ENCODE data around the gene COX7A1. TPM values are rescaled to one million over a fixed set of nuclear protein-coding genes. Genes with fewer than 3 reads are reported as not detected.
A peak's percentile ranks its signal among the peaks of the same experiment; 100 is the strongest.
"Not testable (repeated sequence)": the region's sequence is repeated elsewhere in the genome, so short reads cannot be mapped to it uniquely, and the experiment has no call there.

Gene COX7A1
- total RNA-seq, 1 experiment from 2014 or later, result not detected

- ChIA-PET POLR2A (interaction anchor here (1.6 kb wide), 1 partner anchor 55 kb away, joined by 4 read pairs; no protein-coding TSS in a partner anchor), CTCF (interaction anchor here (0.6 to 1.1 kb wide), 2 partner anchors 10 to 55 kb away, joined by 3 to 4 read pairs; no protein-coding TSS in a partner anchor)
- H3K36me3 Mint-ChIP-seq (ENCODE audit: insufficient read depth, unreplicated experiment), result peaks cover 15% of the 10 kb centered on the region
- H3K4me1 Mint-ChIP-seq (ENCODE audit: low read depth, unreplicated experiment), result no peaks in the 10 kb centered on the region
- BruUV-seq (replicated peaks), result no TSS peak
- Histone ChIP-seq H3K4me3 (ENCODE audit: low read depth, low read length) (no peak overlapping the region), H3K9me3 (peaks cover 4% of the 10 kb centered on the region; the same call in 1 of the 2 replicates), H3K4me1 (peaks cover 10% of the 10 kb centered on the region; the same call in 1 of the 2 replicates), H3K27me3 (replicated peaks; ENCODE audit: control insufficient read depth, insufficient read depth, low read length) (no peaks in the 10 kb centered on the region), H3K36me3 (ENCODE audit: control insufficient read depth, insufficient read depth, low read length) (no peaks in the 10 kb centered on the region; the same call in 1 of the 2 replicates)
- peak; percentile 24 to 55 for DNase-seq
- no peak for TF ChIP-seq CTCF (IDR thresholded peaks at IDR 0.05; ENCODE audit: insufficient read depth in 1 of 2, low read depth in 1 of 2, low read length in 1 of 2, severe bottlenecking in 1 of 2, unreplicated experiment in 1 of 2)
- intact Hi-C loops (cut with micrococcal nuclease; ENCODE audit: unreplicated experiment), result no loop called here
- peak overlapping the region; percentile 39 for H3K27ac Mint-ChIP-seq (ENCODE audit: unreplicated experiment)
- H3K9me3 Mint-ChIP-seq (ENCODE audit: unreplicated experiment), result peaks cover 10% of the 10 kb centered on the region
- no peaks in the 10 kb centered on the region for H3K27me3 Mint-ChIP-seq (ENCODE audit: insufficient read depth, unreplicated experiment)
- no peak overlapping the region for H3K4me3 Mint-ChIP-seq (ENCODE audit: unreplicated experiment)
These were observed 30.5 kb upstream of the COX7A1 start for GRCh38 chr19:36182612-36183244.

- H3K4me1 Mint-ChIP-seq (ENCODE audit: low read depth, unreplicated experiment); POLR2A ChIA-PET; H3K36me3 ChIP-seq (ENCODE audit: control insufficient read depth, insufficient read depth, low read length); H3K27me3 Mint-ChIP-seq (ENCODE audit: insufficient read depth, unreplicated experiment); DNase-seq; H3K9me3 ChIP-seq; H3K27ac Mint-ChIP-seq (ENCODE audit: unreplicated experiment); H3K4me3 Mint-ChIP-seq (ENCODE audit: unreplicated experiment); H3K4me1 ChIP-seq; intact Hi-C loops (cut with micrococcal nuclease; ENCODE audit: unreplicated experiment); BruUV-seq (replicated peaks); H3K36me3 Mint-ChIP-seq (ENCODE audit: insufficient read depth, unreplicated experiment); H3K4me3 ChIP-seq (ENCODE audit: low read depth, low read length); CTCF ChIA-PET; H3K27me3 ChIP-seq (replicated peaks; ENCODE audit: control insufficient read depth, insufficient read depth, low read length): not testable (repeated sequence)
- peaks cover 10% of the 10 kb centered on the region for H3K9me3 Mint-ChIP-seq (ENCODE audit: unreplicated experiment)
These were observed 26.8 kb upstream of the COX7A1 start for GRCh38 chr19:36179077-36179476.

- CTCF ChIA-PET, result interaction anchor here (0.6 to 5.3 kb wide), 2 partner anchors 46 to 188 kb away, joined by 3 to 24 read pairs; no protein-coding TSS in a partner anchor
- not testable (repeated sequence) for H3K4me3 ChIP-seq (ENCODE audit: low read depth, low read length); H3K27ac Mint-ChIP-seq (ENCODE audit: unreplicated experiment)
These were observed 21.6 kb upstream of the COX7A1 start for GRCh38 chr19:36173846-36174245.

GRCh38 chr19:36172852-36173251, 20.6 kb upstream of the COX7A1 start:
- DNase-seq, result no peak
- Histone ChIP-seq H3K27me3 (replicated peaks; ENCODE audit: control insufficient read depth, insufficient read depth, low read length) (no peaks in the 10 kb centered on the region), H3K4me3 (ENCODE audit: low read depth, low read length) (no peak overlapping the region), H3K9me3 (0 out of 2 replicates have a peak, but pooled peaks cover 4% of the 10 kb centered on the region), H3K36me3 (ENCODE audit: control insufficient read depth, insufficient read depth, low read length) (no peaks in the 10 kb centered on the region), H3K4me1 (peaks cover 4% of the 10 kb centered on the region; the same call in 1 of the 2 replicates)
- CTCF ChIA-PET, result interaction anchor here (0.7 to 5.3 kb wide), 2 partner anchors 9 to 45 kb away, joined by 3 to 24 read pairs; no protein-coding TSS in a partner anchor
- no peaks in the 10 kb centered on the region for H3K9me3 Mint-ChIP-seq (ENCODE audit: unreplicated experiment)
- POLR2A ChIA-PET, result no interaction called here
- intact Hi-C loops (cut with micrococcal nuclease; ENCODE audit: unreplicated experiment), result no loop called here
- H3K4me1 Mint-ChIP-seq (ENCODE audit: low read depth, unreplicated experiment), result peaks cover 7% of the 10 kb centered on the region
- H3K27ac Mint-ChIP-seq (ENCODE audit: unreplicated experiment), result no peak overlapping the region
- H3K4me3 Mint-ChIP-seq (ENCODE audit: unreplicated experiment), result no peak overlapping the region
- H3K36me3 Mint-ChIP-seq (ENCODE audit: insufficient read depth, unreplicated experiment), result no peaks in the 10 kb centered on the region
- TF ChIP-seq CTCF (IDR thresholded peaks at IDR 0.05; ENCODE audit: insufficient read depth in 1 of 2, low read depth in 1 of 2, low read length in 1 of 2, severe bottlenecking in 1 of 2, unreplicated experiment in 1 of 2), result no peak
- no peaks in the 10 kb centered on the region for H3K27me3 Mint-ChIP-seq (ENCODE audit: insufficient read depth, unreplicated experiment)
- no TSS peak for BruUV-seq (replicated peaks)

More at GRCh38 chr19:36173846-36174245, 21.6 kb upstream of the COX7A1 start:
- H3K4me1 Mint-ChIP-seq (ENCODE audit: low read depth, unreplicated experiment); POLR2A ChIA-PET; H3K9me3 ChIP-seq; H3K9me3 Mint-ChIP-seq (ENCODE audit: unreplicated experiment); H3K4me3 Mint-ChIP-seq (ENCODE audit: unreplicated experiment); intact Hi-C loops (cut with micrococcal nuclease; ENCODE audit: unreplicated experiment); H3K36me3 Mint-ChIP-seq (ENCODE audit: insufficient read depth, unreplicated experiment); H3K27me3 Mint-ChIP-seq (ENCODE audit: insufficient read depth, unreplicated experiment); BruUV-seq (replicated peaks); DNase-seq; H3K36me3 ChIP-seq (ENCODE audit: control insufficient read depth, insufficient read depth, low read length); H3K4me1 ChIP-seq; H3K27me3 ChIP-seq (replicated peaks; ENCODE audit: control insufficient read depth, insufficient read depth, low read length): not testable (repeated sequence)

Data from Caco-2 (cell line).